Measurements from ENCODE around the gene VIL1.

GRCh38 chr2:218501665-218502064, 82.7 kb downstream of the VIL1 start:
- TF ChIP-seq SIN3A (conservative IDR thresholded peaks at IDR 0.05 in 1 of 2, IDR thresholded peaks at IDR 0.05 in 1 of 2; ENCODE audit: low read depth in 1 of 2, low read length in 2 of 2), result no peak
- TF ChIP-seq RAD21 (IDR thresholded peaks at IDR 0.05 in 1 of 2, conservative IDR thresholded peaks at IDR 0.05 in 1 of 2; ENCODE audit: low read depth in 2 of 2, low read length in 2 of 2), result no peak
